GM12892 (cell line): ENCODE measurements around the gene COG5.

ENCODE experiments used
- POLR2A ChIP-seq: IDR thresholded peaks from 2 replicates; pipeline ENCODE4 v1.6.1; 2011; ENCODE audit warnings: low read depth, low read length, control low read depth
- POLR2AphosphoS5 ChIP-seq: IDR thresholded peaks from 2 replicates; pipeline ENCODE4 v1.6.1; 2011; ENCODE audit warnings: low read depth, low read length, control low read depth

DNA sequence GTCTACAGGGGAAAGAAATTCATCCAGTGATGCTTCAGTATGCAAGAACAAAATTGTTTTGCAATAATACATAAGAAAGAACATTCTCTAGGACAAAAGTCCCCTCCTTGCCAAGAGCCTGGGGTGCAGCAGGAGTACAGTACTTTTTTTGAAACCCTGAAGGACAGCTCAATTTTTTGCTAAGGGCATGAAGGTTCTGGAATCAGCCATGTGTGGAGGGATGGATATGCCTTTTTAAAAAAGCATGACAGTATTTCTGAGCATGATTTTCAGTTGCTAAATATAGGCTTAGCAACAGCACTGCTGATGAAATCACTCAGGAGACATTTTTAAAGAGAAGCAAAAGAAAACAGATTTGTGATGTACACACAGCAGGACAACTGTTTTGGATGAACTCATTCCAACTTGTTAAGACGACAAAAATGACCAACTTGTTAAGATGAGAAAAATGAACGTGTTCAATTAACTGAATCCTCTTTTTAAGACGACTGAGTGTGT, 355.6 kb downstream of the COG5 start:
- TF ChIP-seq POLR2A (no peak), POLR2AphosphoS5 (no peak)
